GM18873 (cell line): ENCODE results near the gene MDM2.
A peak's percentile ranks its signal among the peaks of the same experiment; 100 is the strongest.

Experiments used
- ATAC-seq: cut with Tn5 transposase; IDR thresholded peaks from one replicate; pipeline ENCODE4 v1.9.1; 2021; ENCODE audit warnings: mild to moderate bottlenecking, moderate library complexity, moderate number of reproducible peaks; ENCODE audit not compliant: unreplicated experiment, low FRiP score

The MDM2 gene

DNA sequence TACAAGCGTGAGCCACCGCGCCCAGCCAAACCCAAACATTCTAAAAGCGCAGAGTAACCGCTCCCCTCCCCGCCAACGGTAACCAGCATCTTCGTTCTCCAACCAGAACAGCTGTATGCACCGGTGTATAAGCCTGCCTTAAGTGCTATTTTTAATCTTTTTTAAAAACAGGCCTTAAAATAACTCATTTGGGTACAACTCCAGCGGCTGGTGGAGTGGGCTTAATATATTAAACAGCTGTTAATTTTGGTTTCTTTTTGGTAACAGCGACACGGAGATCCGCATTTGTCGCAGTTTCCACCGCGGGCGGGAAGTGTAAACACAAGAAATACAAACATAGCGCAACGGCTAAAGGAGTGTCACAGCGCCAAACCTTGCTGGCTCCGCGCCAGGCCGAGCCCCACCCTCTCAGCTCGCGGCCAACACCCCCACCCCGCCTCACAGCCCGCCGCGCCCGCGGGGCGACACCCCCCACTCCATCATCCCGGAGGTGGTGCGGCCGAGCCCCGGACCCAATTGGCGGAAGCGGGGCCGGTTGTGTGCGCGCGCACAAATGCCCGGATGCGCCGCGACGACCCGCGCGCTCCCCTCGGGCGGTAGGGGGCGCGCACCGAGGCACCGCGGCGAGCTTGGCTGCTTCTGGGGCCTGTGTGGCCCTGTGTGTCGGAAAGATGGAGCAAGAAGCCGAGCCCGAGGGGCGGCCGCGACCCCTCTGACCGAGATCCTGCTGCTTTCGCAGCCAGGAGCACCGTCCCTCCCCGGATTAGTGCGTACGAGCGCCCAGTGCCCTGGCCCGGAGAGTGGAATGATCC lies at the start of gene MDM2:
Gene MDM2 (plus strand): TSS at position 602 of the 812 bp plus-strand sequence. CDS start 301 bp downstream, outside the sequence.
- ATAC-seq, result peak; percentile 76

- ATAC-seq, result no peak
Observed at GRCh38 chr12:68759852-68760251, 48.1 kb upstream of the MDM2 start.

DNA sequence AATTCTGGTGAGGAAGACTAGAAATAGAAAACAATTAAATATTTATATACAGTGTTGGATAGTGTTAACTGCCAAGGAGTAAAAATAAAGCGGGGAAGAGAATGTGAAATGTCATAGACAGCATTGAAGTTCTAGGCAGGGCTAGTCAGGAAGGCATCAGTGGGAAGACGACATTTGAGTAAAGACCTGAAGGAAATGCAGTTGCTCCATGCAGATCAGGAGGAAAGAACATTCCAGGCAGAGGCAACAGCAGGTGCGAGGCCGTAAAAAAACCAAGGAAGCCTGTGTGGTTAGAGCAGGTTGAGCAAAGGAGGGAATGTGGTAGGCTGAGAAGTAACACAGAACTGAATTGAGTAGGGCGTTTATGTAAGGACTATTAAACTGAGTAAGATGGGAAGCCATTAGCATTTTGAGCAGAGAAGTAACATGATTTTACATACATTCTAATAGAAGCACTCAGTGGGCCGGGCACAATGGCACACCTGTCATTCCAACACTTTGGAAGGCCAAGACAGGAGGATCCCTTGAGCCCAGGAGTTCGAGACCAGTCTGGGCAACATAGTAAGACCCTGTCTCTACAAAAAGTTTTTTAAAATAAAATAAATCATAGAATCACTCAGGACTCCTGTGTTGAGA lies 47.1 kb upstream of the MDM2 start:
- ATAC-seq, result no peak

GRCh38 chr12:68761442-68761812 lies 46.5 kb upstream of the MDM2 start:
- no peak for ATAC-seq

- ATAC-seq, result no peak
Observed at GRCh38 chr12:68761901-68762630, 45.9 kb upstream of the MDM2 start.

DNA sequence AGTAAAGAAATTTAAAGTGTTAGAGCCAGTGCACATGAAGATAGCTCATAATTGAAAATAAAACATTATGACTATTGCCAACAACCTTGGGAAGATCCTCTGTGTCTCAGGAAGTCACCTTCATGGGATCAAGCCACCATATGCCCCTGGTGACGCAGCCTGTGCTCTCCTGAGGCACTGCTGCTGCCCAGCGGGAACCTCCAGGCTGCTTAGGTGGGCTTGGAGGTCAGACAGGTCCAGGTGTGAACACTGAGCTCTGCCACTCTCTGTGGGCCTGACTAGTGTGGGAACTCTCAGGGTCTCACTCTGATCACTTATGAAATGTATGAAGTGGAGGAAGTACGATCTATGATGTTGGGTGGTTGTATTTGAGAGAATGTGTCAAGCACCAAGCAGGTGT lies 45.3 kb upstream of the MDM2 start:
- no peak for ATAC-seq

GRCh38 chr12:68765696-68766095 lies 42.3 kb upstream of the MDM2 start:
- no peak for ATAC-seq

GRCh38 chr12:68766646-68767045 lies 41.3 kb upstream of the MDM2 start:
- ATAC-seq, result no peak

DNA sequence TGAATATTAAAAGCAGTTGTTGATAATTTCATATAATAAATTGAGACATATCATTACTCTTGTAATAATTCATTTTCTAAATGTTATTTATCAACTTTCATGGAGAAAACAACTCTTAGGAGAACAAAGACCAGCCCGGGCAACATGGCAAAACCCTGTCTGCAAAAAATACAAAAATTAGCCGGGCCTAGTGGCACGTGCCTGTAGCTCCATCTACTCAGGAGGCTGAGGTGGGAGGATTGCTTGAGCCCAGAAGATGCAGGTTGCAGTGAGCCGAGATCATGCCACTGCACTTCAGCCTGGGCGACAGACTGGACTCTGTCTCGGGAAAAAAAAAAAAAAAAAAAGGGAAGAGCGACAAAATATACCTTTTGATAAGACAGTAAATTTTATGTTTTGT lies 40.8 kb upstream of the MDM2 start:
- no peak for ATAC-seq

- no peak for ATAC-seq
Observed at GRCh38 chr12:68768431-68768939, 39.5 kb upstream of the MDM2 start.

- no peak for ATAC-seq
Observed at GRCh38 chr12:68769941-68770340, 38.0 kb upstream of the MDM2 start.

- no peak for ATAC-seq
Observed at GRCh38 chr12:68771223-68771925, 36.6 kb upstream of the MDM2 start.

DNA sequence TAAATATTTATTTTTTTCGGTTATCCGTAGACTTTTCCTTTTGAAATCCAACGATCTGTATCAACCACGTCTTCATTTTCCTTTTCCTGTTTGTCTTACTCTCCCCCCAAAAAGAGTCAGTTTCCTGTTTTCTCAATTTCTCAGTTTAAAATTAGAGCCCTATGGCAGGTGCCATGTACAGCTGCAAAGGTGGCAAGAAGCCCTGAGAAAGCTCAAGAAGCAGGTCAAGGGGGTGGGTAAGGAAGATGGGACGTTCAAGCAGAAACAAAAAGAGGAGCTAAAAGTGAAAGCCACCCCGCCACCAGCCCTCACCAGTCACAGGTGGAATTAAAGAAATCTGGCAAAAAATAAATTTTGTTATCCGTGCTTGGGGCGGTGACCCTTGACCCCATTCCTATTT lies 35.3 kb upstream of the MDM2 start:
- ATAC-seq, result peak; percentile 52

GRCh38 chr12:68773582-68773981 lies 34.4 kb upstream of the MDM2 start:
- ATAC-seq, result no peak

- no peak for ATAC-seq
Observed at GRCh38 chr12:68775121-68775630, 32.8 kb upstream of the MDM2 start.

- no peak for ATAC-seq
Observed at GRCh38 chr12:68776976-68777610, 30.9 kb upstream of the MDM2 start.

DNA sequence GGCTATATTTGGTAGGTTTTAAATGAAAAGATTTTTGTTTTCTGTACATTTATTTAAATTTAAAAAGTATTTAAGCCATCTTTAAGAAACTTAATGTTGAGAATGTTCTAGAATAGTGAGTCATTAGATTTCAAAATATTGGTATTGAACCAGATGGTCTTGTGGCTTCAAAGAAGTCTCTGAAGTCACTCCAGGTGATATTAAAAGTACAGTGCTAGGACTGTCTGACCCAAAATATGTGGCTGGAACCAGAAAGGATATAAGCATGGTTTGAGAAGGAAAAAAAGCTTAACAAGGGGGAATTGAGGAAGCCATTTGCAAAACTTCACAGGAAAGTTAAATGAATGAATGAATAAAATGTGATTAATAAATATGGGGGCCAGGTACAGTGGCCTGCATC lies 28.7 kb upstream of the MDM2 start:
- no peak for ATAC-seq

DNA sequence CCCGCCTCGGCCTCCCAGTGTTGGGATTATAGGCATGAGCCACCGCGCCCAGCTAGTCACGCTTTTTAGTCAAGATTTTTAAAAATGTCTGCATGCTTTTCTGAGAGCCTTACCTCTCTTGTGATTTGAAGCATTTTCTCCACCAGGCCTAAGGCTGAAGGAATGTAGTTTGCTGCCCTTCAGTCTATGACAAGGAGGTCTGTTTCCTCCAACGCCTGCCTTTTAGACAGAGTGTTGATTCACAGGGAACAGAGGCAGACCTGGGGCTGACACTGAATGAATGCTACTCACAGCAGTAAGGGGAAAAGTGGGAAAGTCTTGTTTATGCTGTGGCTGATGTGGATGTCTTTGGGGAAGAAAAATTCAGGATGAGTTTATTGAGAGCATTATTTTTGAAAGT lies 27.2 kb upstream of the MDM2 start:
- no peak for ATAC-seq

DNA sequence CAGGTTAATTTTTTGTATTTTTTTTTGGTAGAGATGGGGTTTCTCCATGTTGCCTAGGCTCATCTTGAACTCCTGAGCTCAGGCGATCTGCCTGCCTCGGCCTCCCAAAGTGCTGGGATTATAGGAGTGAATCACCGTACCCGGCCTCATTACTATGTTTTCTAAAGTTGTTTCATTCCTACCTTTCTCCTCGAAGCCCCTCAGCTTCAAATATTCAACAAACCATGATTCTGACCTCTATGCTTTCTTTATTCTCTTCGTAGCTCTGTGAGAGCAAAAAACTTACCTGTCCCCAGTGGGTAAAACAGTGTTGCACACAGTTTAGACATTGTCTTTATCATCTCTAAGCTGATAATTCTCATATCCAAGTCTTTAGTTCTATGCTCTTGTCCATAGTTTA lies 26.2 kb upstream of the MDM2 start:
- no peak for ATAC-seq

DNA sequence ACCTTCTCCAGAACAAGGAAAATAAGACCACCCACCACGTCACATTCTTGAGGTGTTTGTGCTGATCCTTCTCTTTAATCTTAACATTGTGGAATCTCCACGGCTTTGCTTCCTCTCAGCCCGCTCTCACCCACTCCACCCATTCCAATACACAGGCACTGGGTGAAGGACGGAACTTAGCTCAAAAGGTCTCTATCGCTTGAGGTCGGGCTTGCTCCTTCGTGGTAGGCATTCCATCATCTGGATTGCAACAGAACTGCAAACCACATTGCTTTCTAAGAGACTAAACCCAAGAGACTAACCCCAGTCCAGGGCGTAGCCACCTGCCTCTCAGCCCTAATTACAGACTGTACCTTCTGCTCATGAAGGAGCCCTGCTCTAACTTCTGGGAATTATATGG lies 24.0 kb upstream of the MDM2 start:
- ATAC-seq, result no peak
